Measurements from ENCODE around the gene KTN1. TPM values are rescaled to one million over a fixed set of nuclear protein-coding genes. Genes with fewer than 3 reads are reported as not detected.

Gene KTN1, protein sequence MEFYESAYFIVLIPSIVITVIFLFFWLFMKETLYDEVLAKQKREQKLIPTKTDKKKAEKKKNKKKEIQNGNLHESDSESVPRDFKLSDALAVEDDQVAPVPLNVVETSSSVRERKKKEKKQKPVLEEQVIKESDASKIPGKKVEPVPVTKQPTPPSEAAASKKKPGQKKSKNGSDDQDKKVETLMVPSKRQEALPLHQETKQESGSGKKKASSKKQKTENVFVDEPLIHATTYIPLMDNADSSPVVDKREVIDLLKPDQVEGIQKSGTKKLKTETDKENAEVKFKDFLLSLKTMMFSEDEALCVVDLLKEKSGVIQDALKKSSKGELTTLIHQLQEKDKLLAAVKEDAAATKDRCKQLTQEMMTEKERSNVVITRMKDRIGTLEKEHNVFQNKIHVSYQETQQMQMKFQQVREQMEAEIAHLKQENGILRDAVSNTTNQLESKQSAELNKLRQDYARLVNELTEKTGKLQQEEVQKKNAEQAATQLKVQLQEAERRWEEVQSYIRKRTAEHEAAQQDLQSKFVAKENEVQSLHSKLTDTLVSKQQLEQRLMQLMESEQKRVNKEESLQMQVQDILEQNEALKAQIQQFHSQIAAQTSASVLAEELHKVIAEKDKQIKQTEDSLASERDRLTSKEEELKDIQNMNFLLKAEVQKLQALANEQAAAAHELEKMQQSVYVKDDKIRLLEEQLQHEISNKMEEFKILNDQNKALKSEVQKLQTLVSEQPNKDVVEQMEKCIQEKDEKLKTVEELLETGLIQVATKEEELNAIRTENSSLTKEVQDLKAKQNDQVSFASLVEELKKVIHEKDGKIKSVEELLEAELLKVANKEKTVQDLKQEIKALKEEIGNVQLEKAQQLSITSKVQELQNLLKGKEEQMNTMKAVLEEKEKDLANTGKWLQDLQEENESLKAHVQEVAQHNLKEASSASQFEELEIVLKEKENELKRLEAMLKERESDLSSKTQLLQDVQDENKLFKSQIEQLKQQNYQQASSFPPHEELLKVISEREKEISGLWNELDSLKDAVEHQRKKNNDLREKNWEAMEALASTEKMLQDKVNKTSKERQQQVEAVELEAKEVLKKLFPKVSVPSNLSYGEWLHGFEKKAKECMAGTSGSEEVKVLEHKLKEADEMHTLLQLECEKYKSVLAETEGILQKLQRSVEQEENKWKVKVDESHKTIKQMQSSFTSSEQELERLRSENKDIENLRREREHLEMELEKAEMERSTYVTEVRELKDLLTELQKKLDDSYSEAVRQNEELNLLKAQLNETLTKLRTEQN (N-terminal part only)
- 100 to 1,000 TPM; 177 to 272 TPM for total RNA-seq
- long read RNA-seq, donor 1, full-length matches to known transcripts, result 9 of 66 reads
- long read RNA-seq, donor 1, partial matches to known transcripts, result 40 of 66 reads
- long read RNA-seq, donor 1, other reads (novel, unspliced or antisense), result 17 of 66 reads
- long read RNA-seq, donor 2, partial matches to known transcripts, result 53 of 66 reads
- long read RNA-seq, donor 2, other reads (novel, unspliced or antisense), result 12 of 66 reads

DNA sequence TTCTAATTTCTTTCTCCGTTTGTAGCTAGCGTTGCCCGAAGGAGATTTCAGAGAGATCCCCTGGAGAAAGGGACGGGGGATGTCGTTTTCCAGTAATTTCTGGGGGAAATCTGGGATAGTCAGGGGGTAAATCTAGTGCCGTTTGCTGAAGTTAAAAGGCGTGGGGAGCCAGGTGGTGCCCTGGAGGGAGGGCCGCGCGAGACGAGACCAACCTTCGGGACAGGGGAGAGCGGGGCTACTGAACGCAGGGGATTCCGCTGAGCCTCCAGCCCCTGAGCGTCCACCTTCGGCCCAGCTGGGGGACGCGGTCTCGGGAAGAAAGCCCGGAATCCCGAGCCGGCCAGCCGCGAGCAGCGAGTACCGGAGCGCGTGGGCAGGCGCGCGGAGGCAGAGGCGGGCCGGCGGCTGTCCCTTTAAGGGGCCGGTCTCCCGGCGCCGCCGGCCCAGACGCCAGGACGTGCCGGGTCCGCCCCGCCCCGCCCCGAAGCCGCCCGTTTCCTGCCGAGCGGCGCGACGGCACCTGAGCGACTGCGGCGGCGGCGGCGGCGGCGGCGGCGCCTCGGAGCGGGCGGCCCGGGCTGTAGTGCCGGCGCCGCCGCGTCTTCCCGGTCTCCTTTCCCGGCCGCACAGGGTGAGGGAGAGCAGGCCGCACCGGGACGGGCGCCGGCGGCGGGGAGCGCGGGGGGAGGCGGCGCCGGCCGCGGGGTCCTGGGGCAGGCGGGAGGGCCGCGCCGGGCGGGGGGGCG is at the start of gene KTN1:
Gene KTN1 (plus strand): TSS at position 484 of the 746 bp plus-strand sequence. CDS start 31,842 bp downstream, outside the sequence.
- DNase-seq (ENCODE audit: low spot score), result peak; percentile 94
- intact Hi-C loops (cut with DNase I), result no loop called here

DNA sequence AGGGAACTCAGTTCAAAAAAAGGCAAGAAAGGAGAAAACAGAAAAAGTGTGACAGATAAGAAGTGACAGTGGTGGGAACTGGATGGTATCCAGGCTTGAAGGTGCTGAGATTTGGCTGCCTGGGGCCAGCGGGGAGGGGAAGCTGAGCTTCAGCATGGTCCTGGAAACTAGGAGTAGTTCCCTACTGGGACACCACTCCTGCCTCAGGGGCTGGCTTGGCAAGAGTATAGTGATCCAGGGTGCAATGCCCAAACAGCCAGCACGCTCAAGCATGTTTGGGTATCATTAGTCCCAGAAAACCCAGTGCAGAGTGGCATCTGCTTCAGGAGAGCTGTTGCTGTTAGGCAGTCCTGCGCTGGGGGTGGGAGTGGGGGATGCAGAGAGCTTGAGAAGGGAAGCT is 49.5 kb upstream of the KTN1 start:
- intact Hi-C loops (cut with DNase I), result no loop called here

DNA sequence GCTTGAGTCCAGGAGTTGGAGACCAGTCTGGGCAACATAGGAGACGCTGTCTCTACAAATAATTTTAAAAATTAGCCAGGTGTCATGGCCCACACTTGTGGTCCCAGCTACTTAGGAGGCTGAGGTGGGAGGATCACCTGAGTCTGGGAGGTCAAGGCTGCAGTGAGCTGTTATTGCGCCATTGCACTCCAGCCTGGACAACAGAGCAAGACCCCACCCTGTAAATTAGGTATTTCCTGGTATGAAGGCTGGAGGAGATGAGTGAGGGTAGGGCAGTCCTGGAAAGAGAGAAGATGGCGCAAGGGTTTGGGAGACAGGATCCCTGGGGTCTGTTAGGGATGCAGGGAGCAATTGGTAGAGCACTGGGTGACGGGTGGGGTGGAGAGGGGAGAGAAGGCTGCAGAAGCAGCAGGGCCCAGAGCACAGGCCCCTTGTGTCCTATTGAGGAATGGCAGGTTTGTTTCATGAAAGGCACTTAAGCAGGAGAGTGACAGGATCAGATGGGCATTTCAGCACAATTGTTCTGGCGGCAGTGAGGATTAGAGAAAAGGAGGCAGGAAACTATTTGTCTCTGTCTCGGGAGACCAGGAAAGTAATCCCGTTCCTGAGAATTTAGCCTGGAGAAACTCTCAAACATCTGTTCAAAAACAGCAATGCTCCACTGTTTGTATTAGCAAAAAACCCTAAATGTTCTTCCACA is 47.2 kb upstream of the KTN1 start:
- DNase-seq (ENCODE audit: low spot score), result no peak
- intact Hi-C loops (cut with DNase I), result no loop called here

More for the DNA sequence above, 49.5 kb upstream of the KTN1 start:
- no peak for DNase-seq (ENCODE audit: low spot score)

DNA sequence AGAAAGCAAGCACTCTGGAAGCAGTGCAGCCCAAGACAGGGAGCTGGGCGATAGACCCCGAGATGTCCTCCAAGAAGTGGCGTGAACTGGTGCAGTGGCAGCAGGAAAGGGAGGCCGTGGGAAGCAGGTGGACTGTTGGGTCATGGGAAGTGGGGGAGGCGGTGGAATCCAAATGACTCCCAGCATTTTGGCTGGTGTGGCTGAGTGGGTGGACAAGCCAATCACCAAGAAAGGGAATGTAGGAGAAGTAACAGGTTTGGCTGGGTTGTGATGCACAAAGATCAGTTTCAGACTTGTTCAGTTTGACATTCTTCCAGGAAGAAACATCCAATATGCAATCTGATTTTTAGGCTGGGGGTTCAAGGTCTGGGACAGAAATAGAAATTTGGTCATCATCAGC is 46.0 kb upstream of the KTN1 start:
- intact Hi-C loops (cut with DNase I), result no loop called here
- DNase-seq (ENCODE audit: low spot score), result no peak

DNA sequence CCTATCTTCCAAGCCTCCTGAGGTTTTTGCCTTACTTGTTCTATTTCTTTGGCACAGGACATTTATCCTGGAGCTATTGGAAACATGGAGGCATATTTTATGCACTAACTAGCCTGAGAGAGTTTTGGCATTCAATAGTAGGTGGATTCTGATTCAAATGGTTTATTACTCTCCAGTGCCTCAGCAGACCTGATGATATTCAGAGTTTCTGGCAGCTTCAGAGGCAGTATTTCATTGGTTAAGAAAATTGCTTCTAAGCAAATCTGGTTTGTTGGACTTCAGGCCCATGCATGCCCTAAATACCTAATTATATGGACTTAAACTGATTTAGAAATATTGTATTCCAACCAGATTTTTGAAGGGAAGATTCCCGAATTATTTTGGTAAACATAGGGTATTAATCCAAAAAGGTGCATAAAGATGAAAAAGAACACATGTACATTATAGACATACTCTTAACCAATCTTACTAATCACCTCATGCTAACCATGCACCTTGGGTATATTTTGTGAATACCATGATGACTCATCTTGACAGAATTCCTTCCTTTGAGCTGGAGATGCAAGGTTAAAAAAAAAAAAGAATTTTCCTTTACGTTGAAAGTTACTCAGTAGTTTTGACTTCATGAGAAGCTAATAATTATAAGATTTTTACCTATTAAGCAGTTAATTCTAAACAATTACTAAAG is 44.3 kb upstream of the KTN1 start:
- DNase-seq (ENCODE audit: low spot score), result no peak
- intact Hi-C loops (cut with DNase I), result no loop called here

DNA sequence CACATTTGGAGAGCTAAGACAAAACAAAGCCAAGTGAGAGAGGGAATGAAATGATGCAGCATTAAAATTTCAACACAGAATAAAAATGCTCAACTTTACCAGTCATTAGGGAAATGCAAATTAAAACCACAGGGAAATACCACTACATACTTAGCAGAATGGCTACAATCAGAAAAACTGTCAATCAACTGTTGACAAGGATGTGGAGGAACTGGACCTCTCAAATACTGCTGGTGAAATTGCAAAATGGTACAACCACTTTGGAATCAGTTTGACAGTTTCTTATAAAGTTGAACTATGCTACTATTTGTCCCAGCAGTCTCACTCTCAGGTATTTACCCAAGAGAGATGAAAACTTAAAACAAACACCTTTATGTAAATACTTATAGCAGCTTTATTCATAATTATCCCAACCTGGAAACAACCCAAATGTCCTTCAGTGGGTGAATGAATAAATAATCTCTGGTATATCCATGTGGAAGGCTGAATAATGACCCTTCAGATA is 43.8 kb upstream of the KTN1 start:
- no peak for DNase-seq (ENCODE audit: low spot score)
- intact Hi-C loops (cut with DNase I), result no loop called here

DNA sequence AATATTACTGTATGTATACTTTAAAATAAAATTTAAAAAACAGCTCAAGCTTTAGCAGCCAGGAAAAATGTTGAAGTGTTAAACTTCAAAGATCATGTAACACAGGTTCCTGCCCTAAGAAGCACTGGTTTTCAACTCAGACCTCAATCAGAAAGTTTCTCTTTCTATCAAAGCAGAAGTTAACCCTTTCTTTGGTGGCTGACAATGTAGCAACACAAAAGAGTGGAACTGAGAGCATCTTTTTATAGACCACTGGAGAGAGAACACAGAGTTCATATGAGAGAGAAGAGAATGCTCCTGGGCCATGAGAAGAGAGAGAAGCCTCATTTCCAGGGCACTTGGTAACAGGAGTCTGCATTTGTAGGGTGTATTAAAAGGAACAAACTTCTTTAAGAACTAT is 42.2 kb upstream of the KTN1 start:
- intact Hi-C loops (cut with DNase I), result no loop called here
- no peak for DNase-seq (ENCODE audit: low spot score)

DNA sequence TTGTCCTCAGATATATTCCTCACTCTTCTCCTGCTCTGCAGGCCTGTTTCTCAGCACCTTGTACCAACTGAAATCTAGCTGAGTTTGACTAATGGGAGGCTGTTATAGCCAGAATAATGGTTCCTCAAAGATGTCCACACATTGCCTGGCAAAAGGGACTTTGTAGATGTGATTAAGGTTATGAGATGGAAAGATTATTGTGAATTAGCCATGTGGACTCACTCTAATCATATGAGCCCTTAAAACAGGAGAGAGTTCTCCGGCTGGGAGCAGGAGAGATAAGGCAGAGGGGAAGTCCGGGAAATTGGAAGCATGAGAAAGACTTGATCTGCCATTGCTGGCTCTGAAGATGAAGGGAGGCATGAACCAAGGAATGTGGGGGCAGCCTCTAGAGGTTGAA is 40.0 kb upstream of the KTN1 start:
- intact Hi-C loops (cut with DNase I), result no loop called here
- no peak for DNase-seq (ENCODE audit: low spot score)

DNA sequence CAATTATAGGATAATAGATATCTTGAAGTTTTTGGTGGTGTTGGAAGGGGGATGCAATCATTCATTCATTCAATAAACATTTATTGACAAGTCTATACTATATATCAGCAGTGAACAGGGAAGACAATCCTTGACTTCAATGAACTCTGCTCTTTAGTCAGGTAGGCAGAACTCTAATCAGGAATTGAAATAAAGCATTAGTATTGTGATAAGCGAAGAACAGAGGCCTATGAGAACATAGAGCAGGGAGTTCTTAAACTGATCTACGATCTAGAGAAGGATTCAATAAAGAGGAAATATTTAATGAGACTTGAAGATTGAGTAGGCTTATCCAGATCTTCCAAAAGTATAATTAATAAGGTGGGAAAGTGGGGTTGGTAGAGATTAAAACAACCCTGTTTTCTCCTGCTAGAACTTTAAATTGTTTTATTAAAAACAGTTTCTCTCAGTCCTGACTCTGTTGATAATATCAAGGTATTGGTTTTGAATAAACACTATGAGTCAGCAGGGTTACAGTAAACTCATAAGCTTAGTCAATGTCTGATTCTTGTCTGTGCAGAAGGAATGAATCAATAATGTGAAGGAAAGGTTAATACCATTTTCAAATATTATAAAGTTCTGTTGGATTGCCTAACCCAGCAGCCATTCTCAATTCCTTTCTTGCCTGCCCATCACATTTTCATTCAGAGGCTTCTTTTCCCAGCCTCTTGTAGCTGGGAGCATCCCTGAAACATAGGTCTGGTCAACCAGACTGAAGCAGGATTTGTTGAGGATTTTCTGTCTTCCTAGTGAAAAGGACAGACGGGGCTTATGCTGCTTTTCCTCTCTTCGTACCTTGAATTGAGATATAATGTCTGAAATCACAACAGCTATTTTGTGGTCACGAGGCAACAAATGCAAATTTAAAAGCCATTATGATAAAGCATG is 38.9 kb upstream of the KTN1 start:
- no peak for DNase-seq (ENCODE audit: low spot score)
- intact Hi-C loops (cut with DNase I), result no loop called here

DNA sequence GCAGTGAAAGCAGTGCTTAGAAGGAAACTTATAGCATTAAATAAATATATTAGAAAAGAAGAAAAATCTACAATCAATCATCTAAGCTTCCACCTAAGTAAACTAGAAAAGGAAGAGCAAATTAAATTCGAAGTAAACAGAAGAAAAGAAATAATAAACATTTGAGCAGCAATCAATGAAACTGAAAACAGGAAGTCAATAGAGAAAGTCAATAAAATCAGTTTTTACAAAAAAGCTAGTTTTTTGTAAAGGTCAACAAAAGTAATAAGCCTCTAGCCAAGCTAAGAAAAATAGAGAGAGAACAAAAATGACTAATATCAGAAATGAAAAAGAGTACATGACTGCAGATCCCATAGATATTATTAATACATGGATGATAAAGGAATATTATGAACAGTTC is 34.2 kb upstream of the KTN1 start:
- DNase-seq (ENCODE audit: low spot score), result no peak
- intact Hi-C loops (cut with DNase I), result no loop called here

DNA sequence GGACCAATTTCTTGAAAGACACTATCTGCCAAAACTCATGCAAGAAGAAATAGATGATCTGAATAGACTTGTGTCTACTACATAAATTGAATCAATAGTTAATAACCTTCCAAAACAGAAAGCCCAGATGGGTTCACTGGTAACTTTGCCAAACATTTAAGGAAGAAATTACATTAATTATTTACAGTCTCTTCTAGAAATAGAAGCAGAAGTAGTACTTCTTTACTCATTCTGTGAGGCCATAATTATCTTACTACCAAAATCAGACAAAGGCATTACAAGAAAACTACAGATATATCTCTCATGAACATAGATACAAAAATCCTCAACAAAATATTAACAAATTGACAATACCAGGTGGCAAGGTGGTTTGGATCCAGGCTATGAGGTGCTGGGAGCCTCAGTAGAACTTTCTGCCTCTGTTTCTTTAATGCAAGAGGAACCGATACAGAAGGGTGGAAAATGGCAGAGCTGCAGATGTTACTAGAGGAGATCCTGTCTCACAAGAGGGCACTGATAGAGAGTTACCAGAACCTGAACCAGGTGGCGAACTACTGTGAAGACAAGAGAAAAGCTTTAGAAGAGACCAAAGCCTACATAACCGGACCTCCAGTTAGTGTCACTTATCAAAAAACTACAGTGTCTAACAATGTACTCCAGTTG is 33.7 kb upstream of the KTN1 start:
- DNase-seq (ENCODE audit: low spot score), result no peak
- intact Hi-C loops (cut with DNase I), result no loop called here

DNA sequence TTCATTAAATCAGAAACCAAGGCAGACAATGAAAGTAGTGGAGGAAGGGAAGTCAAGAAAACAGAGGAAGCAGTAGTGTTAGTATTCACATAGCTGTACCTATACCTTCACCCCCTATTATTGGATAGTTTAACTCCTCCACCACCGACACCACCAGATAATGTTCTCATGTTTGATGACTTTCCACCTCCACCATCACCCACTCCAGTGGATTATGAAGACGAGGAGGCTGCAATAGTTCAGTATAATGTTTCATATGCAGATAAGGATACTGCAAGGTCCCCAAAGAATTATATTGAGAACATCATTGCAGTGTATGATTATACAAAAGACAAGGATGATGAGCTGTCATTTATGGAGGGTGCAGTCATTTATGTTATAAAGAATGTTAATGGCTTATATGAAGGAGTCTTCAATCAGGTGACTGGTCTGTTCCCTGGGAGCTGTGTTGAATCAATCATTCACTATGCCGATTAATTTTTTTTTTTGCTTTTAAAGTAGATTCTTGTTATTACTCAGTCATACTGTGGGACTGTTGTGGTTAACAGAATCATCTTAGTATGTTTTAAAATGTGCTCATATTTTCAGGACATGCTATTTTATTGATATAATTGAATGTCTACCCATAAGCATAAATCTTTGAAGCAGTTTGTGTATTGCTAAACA is 32.2 kb upstream of the KTN1 start:
- intact Hi-C loops (cut with DNase I), result no loop called here
- DNase-seq (ENCODE audit: low spot score), result no peak

DNA sequence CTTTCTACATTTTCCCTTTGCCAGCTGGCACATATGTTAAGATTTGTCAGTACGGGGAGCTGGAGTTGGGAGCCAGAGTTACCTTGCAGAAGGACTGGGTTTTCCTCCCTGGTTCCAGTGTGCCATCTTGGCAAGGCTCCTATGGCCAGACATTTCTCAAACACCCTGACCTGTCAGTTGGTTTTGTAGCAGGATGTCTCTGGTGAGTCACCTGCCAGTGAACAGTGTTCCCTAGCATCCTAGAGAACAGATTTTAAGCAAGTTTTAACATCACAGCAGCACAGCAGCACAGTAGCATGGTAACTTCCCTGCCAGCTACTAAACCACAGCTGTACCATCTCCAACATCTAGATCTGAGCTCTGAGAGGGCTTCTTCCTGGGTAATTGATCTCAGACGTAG is 26.2 kb upstream of the KTN1 start:
- no peak for DNase-seq (ENCODE audit: low spot score)
- intact Hi-C loops (cut with DNase I), result no loop called here

DNA sequence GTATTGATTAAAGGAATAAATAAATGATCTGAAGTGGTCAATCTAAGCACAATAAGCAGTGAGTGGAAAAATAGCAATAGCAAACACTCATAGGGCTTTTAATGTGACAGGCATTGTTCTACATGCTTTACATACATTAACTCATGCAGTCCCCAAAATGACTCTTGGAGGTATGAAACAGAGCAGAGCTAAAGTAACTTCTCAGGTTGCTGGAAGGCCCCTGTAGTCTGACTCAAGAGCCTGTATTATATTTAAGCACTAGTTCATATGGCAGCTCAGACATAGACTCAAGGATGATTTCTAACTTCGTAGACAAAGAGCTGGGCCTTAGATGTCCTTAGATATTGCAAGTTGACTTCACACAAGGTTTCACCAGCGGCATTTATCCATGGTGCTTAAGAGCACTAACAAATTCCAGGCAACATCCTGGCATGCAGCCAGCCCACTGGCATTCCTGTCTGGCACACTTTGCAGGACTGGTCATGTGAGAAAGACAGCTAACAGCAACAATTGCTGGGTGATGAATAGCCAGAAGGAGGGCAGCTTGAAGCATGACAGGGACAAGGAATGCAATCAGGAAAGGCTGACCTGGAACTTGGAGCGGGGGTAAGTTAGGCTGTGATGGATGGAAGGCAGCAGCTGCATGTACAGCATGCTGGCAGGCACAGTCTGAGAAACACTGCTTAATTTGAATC is 22.9 kb upstream of the KTN1 start:
- intact Hi-C loops (cut with DNase I), result no loop called here

DNA sequence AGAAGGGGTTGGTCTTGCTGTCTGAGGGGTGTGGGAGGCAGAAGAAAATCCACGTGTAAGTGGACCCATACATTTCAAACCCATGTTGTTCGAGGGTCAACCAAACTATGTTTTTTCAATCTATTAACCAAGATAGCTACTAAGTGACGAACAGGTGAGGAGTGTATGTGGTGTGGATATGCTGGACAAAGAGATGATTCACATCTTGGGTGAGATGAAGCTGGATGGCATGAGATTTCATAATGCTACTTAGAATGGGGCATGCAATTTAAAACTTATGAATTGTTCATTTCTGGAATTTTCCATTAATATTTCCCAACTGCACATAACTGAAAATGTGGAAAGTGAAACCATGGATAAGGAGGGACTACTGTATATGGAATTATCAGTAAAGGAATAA is 17.9 kb upstream of the KTN1 start:
- intact Hi-C loops (cut with DNase I), result no loop called here
- no peak for DNase-seq (ENCODE audit: low spot score)

More for the DNA sequence above, 22.9 kb upstream of the KTN1 start:
- no peak for DNase-seq (ENCODE audit: low spot score)
